Measurements from ENCODE around the gene RANBP10. TPM values are rescaled to one million over a fixed set of nuclear protein-coding genes. Genes with fewer than 3 reads are reported as not detected.

Gene RANBP10
- total and polyA plus RNA-seq, 9 of the 15 experiments (the other 6 are each of a cell fraction or from before 2014, with no cell fraction given): 0.61 to 19.3 (median 5.9) TPM

- TF ChIP-seq VEZF1 (CRISPR knock-in tag; IDR thresholded peaks at IDR 0.05) (no peak), RBBP5 (IDR thresholded peaks at IDR 0.05; ENCODE audit: borderline replicate concordance, insufficient read depth, low read length, poor library complexity, severe bottlenecking) (no peak), ZNF589 (CRISPR knock-in tag; IDR thresholded peaks at IDR 0.05; ENCODE audit: low read depth) (no peak), PHB (CRISPR knock-in tag; IDR thresholded peaks at IDR 0.05) (no peak), UBTF (IDR thresholded peaks at IDR 0.05; ENCODE audit: borderline replicate concordance in 1 of 2, low read depth in 2 of 2, low read length in 2 of 2) (no peak), ZNF318 (IDR thresholded peaks at IDR 0.05; ENCODE audit: borderline replicate concordance in 1 of 2, low read depth in 1 of 2) (no peak), RAD21 (CRISPR knock-in tag; conservative IDR thresholded peaks at IDR 0.05 in 1 of 2, IDR thresholded peaks at IDR 0.05 in 1 of 2) (no peak), ZNF431 (CRISPR knock-in tag; IDR thresholded peaks at IDR 0.05) (no peak), NFATC3 (IDR thresholded peaks at IDR 0.05) (no peak), MED1 (CRISPR knock-in tag; IDR thresholded peaks at IDR 0.05; ENCODE audit: borderline replicate concordance) (no peak), ZBTB17 (CRISPR knock-in tag; IDR thresholded peaks at IDR 0.05) (no peak)
Measured at GRCh38 chr16:67716097-67716496, 90.3 kb downstream of the RANBP10 start (continued).
